ENCODE results near the gene ZNF732. TPM values are rescaled to one million over a fixed set of nuclear protein-coding genes. Genes with fewer than 3 reads are reported as not detected.

ZNF732 gene
- total and polyA plus RNA-seq, 2 experiments from 2014 or later = 6.0 to 49.2 TPM

DNA sequence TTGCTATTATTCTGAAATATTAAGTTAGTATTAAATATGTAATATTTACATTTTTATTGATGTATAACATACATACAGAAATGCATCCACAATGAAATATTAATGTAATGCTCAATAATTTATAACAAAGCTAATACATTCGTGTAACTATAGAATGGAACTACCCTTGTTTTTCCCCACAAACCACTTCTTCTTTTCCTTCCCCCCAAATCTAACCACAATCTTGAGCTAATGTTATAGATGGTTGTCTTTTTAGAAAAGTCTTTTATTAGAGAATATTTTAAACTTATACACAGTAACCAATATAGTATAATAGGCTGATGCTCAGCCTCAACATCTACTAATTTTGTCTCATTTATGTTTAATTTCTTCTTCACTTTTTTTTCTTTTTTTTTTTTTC lies 4.5 kb upstream of the ZNF732 start (continued):
- TF ChIP-seq, protein P1, sequence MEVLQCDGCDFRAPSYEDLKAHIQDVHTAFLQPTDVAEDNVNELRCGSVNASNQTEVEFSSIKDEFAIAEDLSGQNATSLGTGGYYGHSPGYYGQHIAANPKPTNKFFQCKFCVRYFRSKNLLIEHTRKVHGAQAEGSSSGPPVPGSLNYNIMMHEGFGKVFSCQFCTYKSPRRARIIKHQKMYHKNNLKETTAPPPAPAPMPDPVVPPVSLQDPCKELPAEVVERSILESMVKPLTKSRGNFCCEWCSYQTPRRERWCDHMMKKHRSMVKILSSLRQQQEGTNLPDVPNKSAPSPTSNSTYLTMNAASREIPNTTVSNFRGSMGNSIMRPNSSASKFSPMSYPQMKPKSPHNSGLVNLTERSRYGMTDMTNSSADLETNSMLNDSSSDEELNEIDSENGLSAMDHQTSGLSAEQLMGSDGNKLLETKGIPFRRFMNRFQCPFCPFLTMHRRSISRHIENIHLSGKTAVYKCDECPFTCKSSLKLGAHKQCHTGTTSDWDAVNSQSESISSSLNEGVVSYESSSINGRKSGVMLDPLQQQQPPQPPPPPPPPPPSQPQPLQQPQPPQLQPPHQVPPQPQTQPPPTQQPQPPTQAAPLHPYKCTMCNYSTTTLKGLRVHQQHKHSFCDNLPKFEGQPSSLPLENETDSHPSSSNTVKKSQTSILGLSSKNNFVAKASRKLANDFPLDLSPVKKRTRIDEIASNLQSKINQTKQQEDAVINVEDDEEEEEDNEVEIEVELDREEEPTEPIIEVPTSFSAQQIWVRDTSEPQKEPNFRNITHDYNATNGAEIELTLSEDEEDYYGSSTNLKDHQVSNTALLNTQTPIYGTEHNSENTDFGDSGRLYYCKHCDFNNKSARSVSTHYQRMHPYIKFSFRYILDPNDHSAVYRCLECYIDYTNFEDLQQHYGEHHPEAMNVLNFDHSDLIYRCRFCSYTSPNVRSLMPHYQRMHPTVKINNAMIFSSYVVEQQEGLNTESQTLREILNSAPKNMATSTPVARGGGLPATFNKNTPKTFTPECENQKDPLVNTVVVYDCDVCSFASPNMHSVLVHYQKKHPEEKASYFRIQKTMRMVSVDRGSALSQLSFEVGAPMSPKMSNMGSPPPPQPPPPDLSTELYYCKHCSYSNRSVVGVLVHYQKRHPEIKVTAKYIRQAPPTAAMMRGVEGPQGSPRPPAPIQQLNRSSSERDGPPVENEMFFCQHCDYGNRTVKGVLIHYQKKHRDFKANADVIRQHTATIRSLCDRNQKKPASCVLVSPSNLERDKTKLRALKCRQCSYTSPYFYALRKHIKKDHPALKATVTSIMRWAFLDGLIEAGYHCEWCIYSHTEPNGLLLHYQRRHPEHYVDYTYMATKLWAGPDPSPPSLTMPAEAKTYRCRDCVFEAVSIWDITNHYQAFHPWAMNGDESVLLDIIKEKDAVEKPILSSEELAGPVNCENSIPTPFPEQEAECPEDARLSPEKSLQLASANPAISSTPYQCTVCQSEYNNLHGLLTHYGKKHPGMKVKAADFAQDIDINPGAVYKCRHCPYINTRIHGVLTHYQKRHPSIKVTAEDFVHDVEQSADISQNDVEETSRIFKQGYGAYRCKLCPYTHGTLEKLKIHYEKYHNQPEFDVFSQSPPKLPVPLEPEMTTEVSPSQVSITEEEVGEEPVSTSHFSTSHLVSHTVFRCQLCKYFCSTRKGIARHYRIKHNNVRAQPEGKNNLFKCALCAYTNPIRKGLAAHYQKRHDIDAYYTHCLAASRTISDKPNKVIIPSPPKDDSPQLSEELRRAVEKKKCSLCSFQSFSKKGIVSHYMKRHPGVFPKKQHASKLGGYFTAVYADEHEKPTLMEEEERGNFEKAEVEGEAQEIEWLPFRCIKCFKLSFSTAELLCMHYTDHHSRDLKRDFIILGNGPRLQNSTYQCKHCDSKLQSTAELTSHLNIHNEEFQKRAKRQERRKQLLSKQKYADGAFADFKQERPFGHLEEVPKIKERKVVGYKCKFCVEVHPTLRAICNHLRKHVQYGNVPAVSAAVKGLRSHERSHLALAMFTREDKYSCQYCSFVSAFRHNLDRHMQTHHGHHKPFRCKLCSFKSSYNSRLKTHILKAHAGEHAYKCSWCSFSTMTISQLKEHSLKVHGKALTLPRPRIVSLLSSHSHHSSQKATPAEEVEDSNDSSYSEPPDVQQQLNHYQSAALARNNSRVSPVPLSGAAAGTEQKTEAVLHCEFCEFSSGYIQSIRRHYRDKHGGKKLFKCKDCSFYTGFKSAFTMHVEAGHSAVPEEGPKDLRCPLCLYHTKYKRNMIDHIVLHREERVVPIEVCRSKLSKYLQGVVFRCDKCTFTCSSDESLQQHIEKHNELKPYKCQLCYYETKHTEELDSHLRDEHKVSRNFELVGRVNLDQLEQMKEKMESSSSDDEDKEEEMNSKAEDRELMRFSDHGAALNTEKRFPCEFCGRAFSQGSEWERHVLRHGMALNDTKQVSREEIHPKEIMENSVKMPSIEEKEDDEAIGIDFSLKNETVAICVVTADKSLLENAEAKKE (CRISPR knock-in tag; IDR thresholded peaks at IDR 0.05) = no peak

DNA sequence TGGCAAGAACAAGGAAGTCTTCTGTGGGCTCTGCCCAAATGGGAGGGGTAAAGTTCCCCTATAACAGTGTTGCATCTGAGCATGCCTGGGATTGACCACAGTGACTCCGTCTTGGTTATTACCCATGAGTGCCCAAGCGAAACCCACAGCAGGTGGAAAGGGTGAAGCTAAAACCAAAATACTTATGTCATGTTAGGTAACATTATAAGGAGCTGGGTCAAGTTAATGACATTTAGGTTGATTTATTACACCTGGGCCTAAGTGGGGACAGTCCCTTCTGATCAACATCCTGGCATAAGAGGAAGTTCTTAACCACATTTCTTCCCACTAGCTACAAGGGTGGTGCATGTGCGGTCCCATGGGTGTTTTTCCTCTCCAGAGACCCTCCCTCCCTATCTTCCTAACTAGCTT lies 1.3 kb upstream of the ZNF732 start:
- Histone ChIP-seq H3K27ac (ENCODE audit: low read depth) (no peak overlapping the region), H3K4me3 (no peak overlapping the region), H3F3A (replicated peaks; ENCODE audit: low read depth) (no peaks in the 10 kb centered on the region), H2AFZ (0 out of 2 replicates have a peak overlapping the region, but pooled peaks have one; percentile 0), H3K4me1 (ENCODE audit: insufficient read depth) (peaks cover 11% of the 10 kb centered on the region), H3K36me3 (ENCODE audit: insufficient read depth) (no peaks in the 10 kb centered on the region), H3K79me2 (replicated peaks; ENCODE audit: insufficient read depth) (peaks cover 36% of the 10 kb centered on the region), H3K27me3 (ENCODE audit: insufficient read depth) (no peaks in the 10 kb centered on the region), H3K4me2 (no peak overlapping the region), H4K20me1 (replicated peaks; ENCODE audit: insufficient read depth) (peaks cover 23% of the 10 kb centered on the region), H3K9me2 (ENCODE audit: insufficient read depth) (no peaks in the 10 kb centered on the region)
- Mint-ChIP-seq H3K4me3 (no peak overlapping the region), H3K36me3 (ENCODE audit: low read depth) (peaks cover 31% of the 10 kb centered on the region), H3K27me3 (ENCODE audit: insufficient read depth, low read depth, poor library complexity) (peaks cover 19% of the 10 kb centered on the region), H3K9me3 (peaks cover 8% of the 10 kb centered on the region), H3K4me1 (peaks cover 18% of the 10 kb centered on the region), H3K27ac (no peak overlapping the region)
- DNase-seq (ENCODE audit: low spot score) (no peak), ATAC-seq (no peak)
- TF ChIP-seq ZNF114 (CRISPR knock-in tag; IDR thresholded peaks at IDR 0.05) = no peak
- no peak for TF ChIP-seq EZH2 (IDR thresholded peaks at IDR 0.05; ENCODE audit: low read depth, unreplicated experiment)
- no peak for TF ChIP-seq STAT1 (IDR thresholded peaks at IDR 0.05; ENCODE audit: unreplicated experiment)
- TF ChIP-seq ZNF331 (CRISPR knock-in tag; IDR thresholded peaks at IDR 0.05; ENCODE audit: low read depth) = no peak
- no peak for TF ChIP-seq CTCF (conservative IDR thresholded peaks at IDR 0.05; ENCODE audit: low read depth in 2 of 2)
- TF ChIP-seq, protein P1 (CRISPR knock-in tag; IDR thresholded peaks at IDR 0.05) = no peak
